ENCODE measurements around the gene LFNG. TPM values are rescaled to one million over a fixed set of nuclear protein-coding genes. Genes with fewer than 3 reads are reported as not detected.

LFNG gene
- total RNA-seq, 5 donors from 2014 or later (not counting 1 experiment from before 2014, with no cell fraction given), result 110 to 198 (median 182) TPM

- CTCF ChIA-PET, result no interaction called here
- H3K4me1 Mint-ChIP-seq, result peaks cover 44 to 56% (median 52%) of the 10 kb centered on the region in 3 donors
- H3K4me3 Mint-ChIP-seq, result peak overlapping the region; percentile 94 to 99 (median 97)
- Histone ChIP-seq H3K4me3 (ENCODE audit: control insufficient read depth in 1 of 2, extremely low read depth in 1 of 2, low read length in 1 of 2) (peak overlapping the region; percentile 83 to 98), H3K36me3 (ENCODE audit: control insufficient read depth in 2 of 2, extremely low read depth in 1 of 2, insufficient read depth in 1 of 2, low read length in 1 of 2) (peaks cover 14 to 47% of the 10 kb centered on the region in 2 donors), H3K9me3 (no peaks in the 10 kb centered on the region), H3K27me3 (replicated peaks in 1 of 2; ENCODE audit: control insufficient read depth in 2 of 2, extremely low read depth in 1 of 2, insufficient read depth in 2 of 2, low read length in 1 of 2) (no peaks in the 10 kb centered on the region), H3K4me1 (ENCODE audit: control insufficient read depth in 1 of 2, extremely low read depth in 1 of 2, insufficient read depth in 2 of 2, low read length in 2 of 2) (peaks cover 33 to 79% of the 10 kb centered on the region in 2 experiments), H3K27ac (ENCODE audit: low read length) (peak overlapping the region; percentile 76)
- H3K27ac Mint-ChIP-seq, result peak overlapping the region; percentile 91 to 94
- H3K9me3 Mint-ChIP-seq, result no peaks in the 10 kb centered on the region
- DNase-seq (no peak), ATAC-seq (replicated peaks in 1 of 4) (no peak)
- H3K36me3 Mint-ChIP-seq, result peaks cover 20% of the 10 kb centered on the region
- POLR2A ChIA-PET, result no interaction called here
- H3K27me3 Mint-ChIP-seq, result no peaks in the 10 kb centered on the region
- 40% methylated on average over 4 of the region's 22 CpGs for WGBS (ENCODE audit: insufficient coverage)
Observed at GRCh38 chr7:2523461-2523936, 3.9 kb downstream of the LFNG start.

DNA sequence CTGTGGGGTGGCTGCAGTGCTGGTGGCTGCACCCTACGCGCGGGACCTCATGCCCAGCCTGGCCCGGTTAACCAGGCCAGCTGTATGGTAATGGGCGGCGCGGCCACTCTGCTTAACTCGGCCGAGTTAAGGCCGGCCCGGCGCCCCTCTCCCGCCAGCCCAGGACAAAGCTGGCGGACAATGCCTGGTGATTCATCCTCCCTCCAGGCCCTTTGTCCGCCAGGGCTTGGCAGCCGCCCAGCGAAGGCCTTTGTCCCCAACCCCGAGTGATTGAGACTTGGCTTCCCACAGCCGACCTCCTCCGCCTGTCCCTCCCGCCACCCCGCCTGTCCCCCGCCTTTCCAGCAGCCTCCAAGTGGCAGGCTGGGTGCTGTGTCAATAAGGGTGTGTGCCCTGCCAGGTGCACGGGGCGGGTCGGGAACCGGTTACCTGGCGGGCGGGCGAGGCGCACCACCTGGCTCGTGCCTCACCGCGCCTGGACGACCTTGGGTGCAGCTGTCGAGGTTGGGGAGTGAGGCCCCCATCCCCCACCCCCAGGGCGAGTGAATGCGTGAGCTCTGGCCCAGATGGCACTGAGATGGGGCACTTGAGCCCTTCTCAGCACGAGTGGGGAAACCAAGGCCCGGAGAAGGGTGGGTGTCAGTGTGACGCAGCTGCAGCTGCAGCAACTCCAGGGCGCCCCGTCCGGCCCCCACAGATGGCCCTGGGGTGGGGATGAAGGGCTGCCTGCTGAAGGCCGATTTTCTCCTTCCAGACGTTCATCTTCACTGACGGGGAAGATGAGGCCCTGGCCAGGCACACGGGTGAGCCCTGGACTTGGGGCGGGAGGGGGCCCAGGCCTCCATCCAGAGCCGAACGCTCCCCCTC is 4.6 kb downstream of the LFNG start:
- peaks cover 51 to 63% (median 56%) of the 10 kb centered on the region in 3 donors for H3K4me1 Mint-ChIP-seq
- H3K4me3 Mint-ChIP-seq, result peak overlapping the region in 1 of 3 donors; percentile 97
- peak overlapping the region; percentile 52 to 55 for H3K27ac Mint-ChIP-seq
- peak overlapping the region; percentile 34 for H3K27ac ChIP-seq (ENCODE audit: low read length)
- ChIA-PET POLR2A (no interaction called here), CTCF (no interaction called here)
- H3K36me3 ChIP-seq (ENCODE audit: control insufficient read depth in 2 of 2, extremely low read depth in 1 of 2, insufficient read depth in 1 of 2, low read length in 1 of 2), result peaks cover 15 to 54% of the 10 kb centered on the region in 2 donors
- DNase-seq (peak in 4 of 35 experiments; percentile 20 to 27 (median 21)), ATAC-seq (replicated peaks in 1 of 4) (no peak)
- H3K27me3 Mint-ChIP-seq, result no peaks in the 10 kb centered on the region
- H3K36me3 Mint-ChIP-seq, result peaks cover 20% of the 10 kb centered on the region
- no peaks in the 10 kb centered on the region for H3K27me3 ChIP-seq (replicated peaks in 1 of 2; ENCODE audit: control insufficient read depth in 2 of 2, extremely low read depth in 1 of 2, insufficient read depth in 2 of 2, low read length in 1 of 2)
- peak overlapping the region; percentile 17 to 83 for H3K4me3 ChIP-seq (ENCODE audit: control insufficient read depth in 1 of 2, extremely low read depth in 1 of 2, low read length in 1 of 2)
- H3K4me1 ChIP-seq (ENCODE audit: control insufficient read depth in 1 of 2, extremely low read depth in 1 of 2, insufficient read depth in 2 of 2, low read length in 2 of 2), result peaks cover 39 to 80% of the 10 kb centered on the region in 2 experiments
- H3K9me3 ChIP-seq, result no peaks in the 10 kb centered on the region
- 77% methylated on average over 28 of the region's 51 CpGs for WGBS (ENCODE audit: insufficient coverage)
- H3K9me3 Mint-ChIP-seq, result no peaks in the 10 kb centered on the region

DNA sequence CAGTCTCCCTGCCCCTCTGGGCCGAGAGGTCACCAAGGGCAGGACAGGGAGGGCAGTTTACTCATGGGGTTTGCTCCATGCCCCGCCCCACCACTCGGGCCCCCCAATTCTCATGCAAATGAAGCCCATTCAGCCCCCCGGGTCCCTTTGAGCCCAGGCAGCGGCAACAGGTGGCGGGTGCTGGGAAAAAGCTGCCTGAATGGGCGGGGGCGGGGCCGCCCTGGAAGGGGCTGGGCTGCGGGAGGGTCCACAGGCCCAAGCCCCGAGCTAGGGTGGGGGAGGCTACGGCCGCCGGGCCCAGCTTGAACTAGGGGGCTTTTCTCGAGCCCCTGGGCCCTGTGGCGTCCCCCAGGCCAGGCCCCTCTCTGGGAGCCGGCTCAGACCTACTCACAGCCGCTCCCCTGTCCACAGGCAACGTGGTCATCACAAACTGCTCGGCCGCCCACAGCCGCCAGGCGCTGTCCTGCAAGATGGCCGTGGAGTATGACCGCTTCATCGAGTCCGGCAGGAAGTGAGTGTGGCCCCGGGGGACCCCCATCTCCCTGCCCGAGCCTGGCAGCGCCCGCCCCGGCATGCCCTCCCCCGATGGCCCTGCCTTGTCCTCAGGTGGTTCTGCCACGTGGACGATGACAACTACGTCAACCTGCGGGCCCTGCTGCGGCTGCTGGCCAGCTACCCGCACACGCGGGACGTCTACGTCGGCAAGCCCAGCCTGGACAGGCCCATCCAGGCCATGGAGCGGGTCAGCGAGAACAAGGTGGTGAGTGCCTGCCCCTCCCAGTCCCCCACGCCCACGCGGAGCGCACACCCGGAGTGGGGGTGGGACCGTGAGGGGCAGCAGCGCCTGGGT is 5.5 kb downstream of the LFNG start:
- H3K27ac Mint-ChIP-seq, result no peak overlapping the region
- no peaks in the 10 kb centered on the region for H3K27me3 Mint-ChIP-seq
- H3K4me1 Mint-ChIP-seq, result peaks cover 60 to 70% (median 63%) of the 10 kb centered on the region in 3 donors
- H3K9me3 ChIP-seq, result no peaks in the 10 kb centered on the region
- peak overlapping the region in 1 of 3 donors; percentile 97 for H3K4me3 Mint-ChIP-seq
- peak in 2 of 35 experiments; percentile 1 to 6 for DNase-seq
- no peaks in the 10 kb centered on the region for H3K27me3 ChIP-seq (replicated peaks in 1 of 2; ENCODE audit: control insufficient read depth in 2 of 2, extremely low read depth in 1 of 2, insufficient read depth in 2 of 2, low read length in 1 of 2)
- POLR2A ChIA-PET, result no interaction called here
- CTCF ChIA-PET, result no interaction called here
- no peaks in the 10 kb centered on the region for H3K9me3 Mint-ChIP-seq
- H3K27ac ChIP-seq (ENCODE audit: low read length), result no peak overlapping the region
- peaks cover 48 to 89% of the 10 kb centered on the region in 2 experiments for H3K4me1 ChIP-seq (ENCODE audit: control insufficient read depth in 1 of 2, extremely low read depth in 1 of 2, insufficient read depth in 2 of 2, low read length in 2 of 2)
- no peak for ATAC-seq (replicated peaks in 1 of 4)
- peaks cover 15 to 54% of the 10 kb centered on the region in 2 donors for H3K36me3 ChIP-seq (ENCODE audit: control insufficient read depth in 2 of 2, extremely low read depth in 1 of 2, insufficient read depth in 1 of 2, low read length in 1 of 2)
- peaks cover 20% of the 10 kb centered on the region for H3K36me3 Mint-ChIP-seq
- no peak overlapping the region for H3K4me3 ChIP-seq (ENCODE audit: control insufficient read depth in 1 of 2, extremely low read depth in 1 of 2, low read length in 1 of 2)
- WGBS (ENCODE audit: insufficient coverage), result 90% methylated on average over 35 of the region's 53 CpGs

- WGBS (ENCODE audit: insufficient coverage), result 87% methylated on average over 31 of the region's 36 CpGs
- no peak overlapping the region for H3K27ac ChIP-seq (ENCODE audit: low read length)
- Mint-ChIP-seq H3K27me3 (no peaks in the 10 kb centered on the region), H3K27ac (peak overlapping the region; percentile 16 to 36), H3K4me3 (peak overlapping the region in 2 of 3 donors; percentile 34 to 70), H3K9me3 (no peaks in the 10 kb centered on the region), H3K4me1 (peaks cover 69 to 79% (median 72%) of the 10 kb centered on the region in 3 donors), H3K36me3 (peaks cover 16% of the 10 kb centered on the region)
- ATAC-seq (replicated peaks in 1 of 4) (no peak), DNase-seq (no peak)
- no peak overlapping the region for H3K4me3 ChIP-seq (ENCODE audit: control insufficient read depth in 1 of 2, extremely low read depth in 1 of 2, low read length in 1 of 2)
- H3K36me3 ChIP-seq (ENCODE audit: control insufficient read depth in 2 of 2, extremely low read depth in 1 of 2, insufficient read depth in 1 of 2, low read length in 1 of 2), result peaks cover 15 to 54% of the 10 kb centered on the region in 2 donors
- CTCF ChIA-PET, result no interaction called here
- H3K27me3 ChIP-seq (replicated peaks in 1 of 2; ENCODE audit: control insufficient read depth in 2 of 2, extremely low read depth in 1 of 2, insufficient read depth in 2 of 2, low read length in 1 of 2), result no peaks in the 10 kb centered on the region
- H3K4me1 ChIP-seq (ENCODE audit: control insufficient read depth in 1 of 2, extremely low read depth in 1 of 2, insufficient read depth in 2 of 2, low read length in 2 of 2), result peaks cover 52 to 98% of the 10 kb centered on the region in 2 experiments
- no peaks in the 10 kb centered on the region for H3K9me3 ChIP-seq
- POLR2A ChIA-PET, result no interaction called here
Observed at GRCh38 chr7:2525658-2526630, 6.4 kb downstream of the LFNG start.

GRCh38 chr7:2526659-2527504 is 7.3 kb downstream of the LFNG start:
- Histone ChIP-seq H3K36me3 (ENCODE audit: control insufficient read depth in 2 of 2, extremely low read depth in 1 of 2, insufficient read depth in 1 of 2, low read length in 1 of 2) (peaks cover 15 to 54% of the 10 kb centered on the region in 2 donors), H3K27ac (ENCODE audit: low read length) (no peak overlapping the region), H3K4me1 (ENCODE audit: control insufficient read depth in 1 of 2, extremely low read depth in 1 of 2, insufficient read depth in 2 of 2, low read length in 2 of 2) (peaks cover 52 to 94% of the 10 kb centered on the region in 2 experiments), H3K9me3 (no peaks in the 10 kb centered on the region), H3K27me3 (replicated peaks in 1 of 2; ENCODE audit: control insufficient read depth in 2 of 2, extremely low read depth in 1 of 2, insufficient read depth in 2 of 2, low read length in 1 of 2) (no peaks in the 10 kb centered on the region), H3K4me3 (ENCODE audit: control insufficient read depth in 1 of 2, extremely low read depth in 1 of 2, low read length in 1 of 2) (no peak overlapping the region)
- peak overlapping the region in 2 of 3 donors; percentile 9 to 70 for H3K4me3 Mint-ChIP-seq
- no peak for ATAC-seq (replicated peaks in 1 of 4)
- CTCF ChIA-PET, result no interaction called here
- no peaks in the 10 kb centered on the region for H3K27me3 Mint-ChIP-seq
- H3K4me1 Mint-ChIP-seq, result peaks cover 67 to 83% (median 72%) of the 10 kb centered on the region in 3 donors
- DNase-seq, result peak in 1 of 35 experiments; percentile 2
- no peaks in the 10 kb centered on the region for H3K9me3 Mint-ChIP-seq
- peak overlapping the region; percentile 80 to 89 for H3K27ac Mint-ChIP-seq
- 89% methylated on average over 33 of the region's 40 CpGs for WGBS (ENCODE audit: insufficient coverage)
- peaks cover 13% of the 10 kb centered on the region for H3K36me3 Mint-ChIP-seq
- POLR2A ChIA-PET, result no interaction called here
